LNCaP clone FGC (cell line): Measurements from ENCODE around the gene ZNF785.
"Not testable (repeated sequence)": the region's sequence is repeated elsewhere in the genome, so short reads cannot be mapped to it uniquely, and the experiment has no call there.

Experiments
- DNase-seq: peaks from one replicate; pipeline ENCODE4 v3.0.0-alpha.2; 2011; ENCODE audit warnings: low read depth
- H3K4me3 ChIP-seq: 2 replicates; pipeline ENCODE4 v1.5.1; 2011; ENCODE audit warnings: mild to moderate bottlenecking, low read depth, low read length, control low read depth
- TF ChIP-seq, protein P1 (sequence below): IDR thresholded peaks from 2 replicates; pipeline ENCODE4 v1.5.1; 2012; ENCODE audit warnings: mild to moderate bottlenecking; ENCODE audit not compliant: control insufficient read depth, insufficient read depth; ENCODE audit errors: extremely low read depth

The ZNF785 gene

DNA sequence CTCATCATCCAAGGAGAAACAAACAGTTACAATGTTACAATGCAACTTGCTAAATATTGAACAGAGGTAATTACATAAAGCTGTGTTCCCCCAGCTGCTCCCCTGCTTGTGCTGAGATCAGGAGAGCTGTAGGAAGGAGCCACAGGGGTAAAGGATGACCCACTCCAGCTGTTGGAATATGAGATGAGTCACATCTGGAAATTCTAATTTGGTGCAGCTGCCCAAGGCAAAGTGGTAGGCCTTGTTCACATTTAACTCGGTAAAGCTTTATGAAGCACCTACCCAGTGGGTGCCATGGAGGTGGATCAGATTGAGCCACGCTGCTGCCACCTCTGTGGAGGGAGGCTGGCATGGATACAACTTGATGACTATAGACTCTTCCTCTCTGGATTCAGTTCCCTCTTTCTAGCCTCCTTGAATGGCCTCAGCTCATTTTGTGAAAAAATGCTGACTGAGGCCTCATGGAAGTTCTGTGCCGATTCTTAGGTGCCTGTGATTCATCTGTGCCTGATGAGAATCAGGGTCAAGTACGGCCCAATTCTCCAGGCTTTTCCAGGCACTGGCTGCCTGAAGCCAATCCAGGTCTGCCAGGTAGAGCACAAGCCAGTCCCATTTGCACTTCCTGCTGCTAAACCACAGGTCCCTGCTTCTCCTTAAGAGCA lies 17.2 kb upstream of the ZNF785 start:
- DNase-seq = no peak
- TF ChIP-seq, protein P1, sequence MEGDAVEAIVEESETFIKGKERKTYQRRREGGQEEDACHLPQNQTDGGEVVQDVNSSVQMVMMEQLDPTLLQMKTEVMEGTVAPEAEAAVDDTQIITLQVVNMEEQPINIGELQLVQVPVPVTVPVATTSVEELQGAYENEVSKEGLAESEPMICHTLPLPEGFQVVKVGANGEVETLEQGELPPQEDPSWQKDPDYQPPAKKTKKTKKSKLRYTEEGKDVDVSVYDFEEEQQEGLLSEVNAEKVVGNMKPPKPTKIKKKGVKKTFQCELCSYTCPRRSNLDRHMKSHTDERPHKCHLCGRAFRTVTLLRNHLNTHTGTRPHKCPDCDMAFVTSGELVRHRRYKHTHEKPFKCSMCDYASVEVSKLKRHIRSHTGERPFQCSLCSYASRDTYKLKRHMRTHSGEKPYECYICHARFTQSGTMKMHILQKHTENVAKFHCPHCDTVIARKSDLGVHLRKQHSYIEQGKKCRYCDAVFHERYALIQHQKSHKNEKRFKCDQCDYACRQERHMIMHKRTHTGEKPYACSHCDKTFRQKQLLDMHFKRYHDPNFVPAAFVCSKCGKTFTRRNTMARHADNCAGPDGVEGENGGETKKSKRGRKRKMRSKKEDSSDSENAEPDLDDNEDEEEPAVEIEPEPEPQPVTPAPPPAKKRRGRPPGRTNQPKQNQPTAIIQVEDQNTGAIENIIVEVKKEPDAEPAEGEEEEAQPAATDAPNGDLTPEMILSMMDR = no peak
- no peak overlapping the region for H3K4me3 ChIP-seq

DNA sequence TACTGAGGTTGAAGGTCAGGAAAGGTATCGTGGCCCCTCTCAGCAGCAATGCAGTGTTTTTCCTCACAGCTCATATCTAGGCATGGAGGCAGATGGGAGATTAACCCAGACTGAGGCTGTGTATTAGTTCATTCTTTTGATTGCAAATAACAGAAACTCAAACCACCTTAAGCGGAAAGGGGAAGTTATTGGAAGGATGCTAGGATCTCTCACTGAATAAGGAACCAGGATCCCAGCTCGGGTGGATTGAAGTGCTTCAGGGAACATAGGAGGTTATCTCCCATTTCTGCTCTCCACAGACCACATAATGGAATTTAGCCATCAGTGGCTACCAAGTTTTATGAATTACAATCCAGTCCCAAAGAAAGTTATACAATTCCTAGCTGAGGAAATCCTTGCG lies 16.5 kb upstream of the ZNF785 start:
- TF ChIP-seq, protein P1 = no peak
- no peak for DNase-seq
- no peak overlapping the region for H3K4me3 ChIP-seq

DNA sequence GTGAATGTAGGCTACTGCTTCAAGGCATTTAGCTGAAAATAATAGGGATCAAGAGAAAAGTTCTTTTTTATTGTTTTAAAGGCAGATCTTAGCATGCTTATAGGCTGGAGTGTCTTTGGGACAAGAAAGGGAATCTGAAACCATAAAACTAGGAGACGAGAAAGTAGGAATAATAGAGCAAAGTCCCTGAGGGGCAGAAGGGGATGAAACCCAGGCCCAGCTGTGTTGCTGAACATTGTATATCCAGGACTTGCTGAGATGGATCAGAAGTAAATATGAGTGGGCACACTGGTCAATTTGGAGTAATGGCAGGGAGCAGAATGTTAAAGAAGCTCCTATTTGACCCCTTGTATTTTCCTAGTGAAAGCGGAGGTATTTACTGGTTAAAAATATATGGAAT lies 15.4 kb upstream of the ZNF785 start:
- TF ChIP-seq, protein P1 = no peak
- no peak overlapping the region for H3K4me3 ChIP-seq
- DNase-seq = no peak

DNA sequence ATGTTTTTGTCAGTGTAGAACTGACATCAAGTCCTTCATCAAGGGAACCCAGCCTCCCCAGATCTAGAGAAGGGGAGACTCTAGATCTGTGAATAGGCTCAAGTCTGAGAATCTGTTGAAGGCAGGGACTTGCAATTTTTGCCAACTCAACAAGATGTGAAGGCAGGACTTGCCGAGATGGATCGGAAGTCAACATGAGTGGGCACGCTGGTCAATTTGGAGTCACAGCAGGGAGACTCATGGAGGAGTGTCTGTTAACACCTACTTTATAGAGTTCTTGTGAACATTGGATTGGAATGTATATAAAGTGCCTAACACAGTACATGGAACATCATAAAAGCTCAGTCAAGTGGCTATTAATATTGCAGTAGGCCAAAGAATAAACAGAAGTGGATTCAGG lies 14.7 kb upstream of the ZNF785 start:
- TF ChIP-seq, protein P1 = no peak
- H3K4me3 ChIP-seq = no peak overlapping the region
- no peak for DNase-seq

DNA sequence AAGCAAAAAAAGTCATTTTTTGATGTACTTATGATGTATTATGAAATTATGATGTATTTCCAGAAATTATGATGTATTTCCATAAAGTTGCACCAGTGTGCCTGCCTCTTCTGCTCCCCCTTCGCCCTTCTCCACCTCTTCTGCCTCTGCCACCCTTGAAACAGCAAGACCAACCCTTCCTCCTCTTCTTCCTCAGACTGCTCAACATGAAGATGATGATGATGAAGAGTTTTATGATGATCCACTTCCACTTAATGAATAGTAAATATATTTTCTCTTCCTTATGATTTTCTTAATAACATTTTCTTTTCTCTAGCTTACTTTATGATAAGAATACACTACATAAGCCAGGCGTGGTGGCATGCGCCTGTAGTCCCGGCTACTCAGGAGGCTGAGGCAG lies 7.4 kb upstream of the ZNF785 start:
- TF ChIP-seq, protein P1 = no peak
- no peak for DNase-seq
- no peak overlapping the region for H3K4me3 ChIP-seq

DNA sequence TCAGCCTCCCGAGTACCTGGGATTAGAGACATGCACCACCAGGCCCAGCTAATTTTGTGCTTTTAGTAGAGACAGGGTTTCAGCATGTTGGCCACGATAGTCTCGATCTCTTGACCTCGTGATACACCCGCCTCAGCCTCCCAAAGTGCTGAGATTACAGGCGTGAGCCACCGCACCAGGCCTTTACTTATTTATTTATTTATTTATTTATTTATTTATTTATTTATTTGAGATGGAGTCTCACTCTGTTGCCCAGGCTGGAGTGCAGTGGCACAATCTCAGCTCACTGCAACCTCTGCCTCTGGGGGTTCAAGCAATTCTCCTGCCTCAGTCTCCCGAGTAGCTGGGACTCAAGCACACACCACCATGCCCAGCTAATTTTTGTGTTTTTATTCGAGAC lies 5.4 kb upstream of the ZNF785 start:
- DNase-seq, H3K4me3 ChIP-seq: not testable (repeated sequence)

DNA sequence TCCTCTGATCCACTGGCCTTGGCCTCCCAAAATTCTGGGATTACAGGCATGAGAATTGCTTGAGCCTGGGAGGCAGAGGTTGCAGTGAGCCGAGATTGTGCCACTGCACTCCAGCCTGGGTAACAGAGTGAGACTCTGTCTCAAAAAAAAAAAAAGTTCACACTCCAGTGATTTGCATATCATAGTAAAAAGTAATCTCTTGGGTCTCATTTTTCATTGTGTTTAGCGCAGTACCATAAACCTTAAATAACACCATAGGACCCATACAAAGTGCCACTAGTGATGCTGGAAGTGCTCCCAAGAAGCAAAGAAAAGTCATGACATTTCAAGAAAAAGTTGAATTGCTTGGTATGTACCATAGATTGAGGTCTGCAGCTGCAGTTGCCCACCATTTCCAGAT lies 4.1 kb upstream of the ZNF785 start:
- DNase-seq, H3K4me3 ChIP-seq: not testable (repeated sequence)

DNA sequence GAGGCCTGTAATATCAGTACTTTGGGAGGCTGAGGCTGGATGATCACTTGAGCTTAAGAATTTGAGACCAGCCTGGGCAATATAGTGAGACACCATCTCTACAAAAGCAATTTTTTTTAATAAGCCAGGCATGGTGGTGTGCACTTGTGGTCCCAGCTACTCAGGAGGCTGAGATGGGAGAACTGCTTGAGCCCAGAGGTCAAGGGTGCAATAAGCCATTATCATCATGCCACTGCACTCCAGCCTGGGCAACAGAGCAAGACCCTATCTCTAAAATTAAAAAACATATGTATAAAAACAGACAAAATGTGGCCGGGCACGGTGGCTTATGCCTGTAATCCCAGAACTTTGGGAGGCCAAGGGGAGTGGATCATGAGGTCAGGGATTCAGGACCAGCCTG lies 3.2 kb upstream of the ZNF785 start:
- TF ChIP-seq, protein P1 = no peak
- no peak for DNase-seq
- no peak overlapping the region for H3K4me3 ChIP-seq
